Neural progenitor cell (in vitro differentiated cells): ENCODE data around the gene STARD9.

Experiments used
- CTCF ChIP-seq: fragments of 200-600 bp; sonication (generic); IDR thresholded peaks from 2 replicates; pipeline ENCODE4 v1.5.1; 2017; ENCODE audit warnings: antibody characterized with exemption, mild to moderate bottlenecking
- EZH2 ChIP-seq: fragments of 200-600 bp; sonication (generic); IDR thresholded peaks from 2 replicates; pipeline ENCODE4 v1.6.1; 2017; ENCODE audit warnings: antibody characterized with exemption, mild to moderate bottlenecking, moderate library complexity
- EZH2phosphoT487 ChIP-seq: fragments of 200-600 bp; sonication (generic); IDR thresholded peaks from 2 replicates; pipeline ENCODE4 v1.6.1; 2017; ENCODE audit warnings: antibody characterized with exemption

DNA sequence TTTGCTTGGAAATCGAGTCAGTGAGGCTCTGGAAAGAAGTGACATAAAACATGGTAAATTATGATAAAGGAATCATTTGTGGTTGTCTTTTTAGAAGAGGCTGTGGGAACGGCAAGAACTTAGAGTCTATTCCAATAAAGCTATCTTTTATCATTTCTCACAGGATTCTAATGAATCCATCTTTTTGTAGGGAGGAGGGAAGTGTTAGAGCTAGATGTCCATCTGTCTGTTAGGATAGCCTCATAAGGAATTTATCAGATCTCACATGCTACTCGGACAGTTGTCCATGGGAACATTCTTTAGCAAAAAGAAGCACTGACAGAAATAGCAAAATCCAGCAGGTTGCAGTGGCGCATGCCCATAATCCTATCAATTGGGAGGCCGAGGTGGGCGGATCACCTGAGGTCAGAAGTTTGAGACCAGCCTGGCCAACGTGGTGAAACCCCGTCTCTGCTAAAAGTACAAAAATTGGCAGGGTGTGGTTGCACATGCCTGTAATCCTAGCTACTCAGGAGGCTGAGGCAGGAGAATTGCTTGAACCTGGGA, 37.0 kb downstream of the STARD9 start:
- TF ChIP-seq CTCF (no peak), EZH2phosphoT487 (no peak), EZH2 (no peak)
